ENCODE results near the gene RELB. TPM values are rescaled to one million over a fixed set of nuclear protein-coding genes. Genes with fewer than 3 reads are reported as not detected.

The RELB gene
- total and polyA plus RNA-seq, 9 of the 15 experiments (the other 6 are each of a cell fraction or from before 2014, with no cell fraction given): 0.15 to 1.1 (median 0.28) TPM; not detected in 2

- TF ChIP-seq, protein P1, sequence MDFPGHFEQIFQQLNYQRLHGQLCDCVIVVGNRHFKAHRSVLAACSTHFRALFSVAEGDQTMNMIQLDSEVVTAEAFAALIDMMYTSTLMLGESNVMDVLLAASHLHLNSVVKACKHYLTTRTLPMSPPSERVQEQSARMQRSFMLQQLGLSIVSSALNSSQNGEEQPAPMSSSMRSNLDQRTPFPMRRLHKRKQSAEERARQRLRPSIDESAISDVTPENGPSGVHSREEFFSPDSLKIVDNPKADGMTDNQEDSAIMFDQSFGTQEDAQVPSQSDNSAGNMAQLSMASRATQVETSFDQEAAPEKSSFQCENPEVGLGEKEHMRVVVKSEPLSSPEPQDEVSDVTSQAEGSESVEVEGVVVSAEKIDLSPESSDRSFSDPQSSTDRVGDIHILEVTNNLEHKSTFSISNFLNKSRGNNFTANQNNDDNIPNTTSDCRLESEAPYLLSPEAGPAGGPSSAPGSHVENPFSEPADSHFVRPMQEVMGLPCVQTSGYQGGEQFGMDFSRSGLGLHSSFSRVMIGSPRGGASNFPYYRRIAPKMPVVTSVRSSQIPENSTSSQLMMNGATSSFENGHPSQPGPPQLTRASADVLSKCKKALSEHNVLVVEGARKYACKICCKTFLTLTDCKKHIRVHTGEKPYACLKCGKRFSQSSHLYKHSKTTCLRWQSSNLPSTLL (IDR thresholded peaks at IDR 0.05): no peak
- peak; percentile 72 for TF ChIP-seq REST (IDR thresholded peaks at IDR 0.05; ENCODE audit: borderline replicate concordance)
- TF ChIP-seq REST (CRISPR knock-in tag; IDR thresholded peaks at IDR 0.05; ENCODE audit: low read depth): no peak
- TF ChIP-seq ZBTB8A (IDR thresholded peaks at IDR 0.05; ENCODE audit: partially characterized antibody): no peak
- no peak for TF ChIP-seq SMC3 (conservative IDR thresholded peaks at IDR 0.05; ENCODE audit: insufficient read depth, low read depth, low read length)
- no peak for TF ChIP-seq ZNF274 (IDR thresholded peaks at IDR 0.05; ENCODE audit: borderline replicate concordance, low read depth, low read length)
- TF ChIP-seq KAT8 (IDR thresholded peaks at IDR 0.05; ENCODE audit: low read depth): no peak
- TF ChIP-seq, protein P2, sequence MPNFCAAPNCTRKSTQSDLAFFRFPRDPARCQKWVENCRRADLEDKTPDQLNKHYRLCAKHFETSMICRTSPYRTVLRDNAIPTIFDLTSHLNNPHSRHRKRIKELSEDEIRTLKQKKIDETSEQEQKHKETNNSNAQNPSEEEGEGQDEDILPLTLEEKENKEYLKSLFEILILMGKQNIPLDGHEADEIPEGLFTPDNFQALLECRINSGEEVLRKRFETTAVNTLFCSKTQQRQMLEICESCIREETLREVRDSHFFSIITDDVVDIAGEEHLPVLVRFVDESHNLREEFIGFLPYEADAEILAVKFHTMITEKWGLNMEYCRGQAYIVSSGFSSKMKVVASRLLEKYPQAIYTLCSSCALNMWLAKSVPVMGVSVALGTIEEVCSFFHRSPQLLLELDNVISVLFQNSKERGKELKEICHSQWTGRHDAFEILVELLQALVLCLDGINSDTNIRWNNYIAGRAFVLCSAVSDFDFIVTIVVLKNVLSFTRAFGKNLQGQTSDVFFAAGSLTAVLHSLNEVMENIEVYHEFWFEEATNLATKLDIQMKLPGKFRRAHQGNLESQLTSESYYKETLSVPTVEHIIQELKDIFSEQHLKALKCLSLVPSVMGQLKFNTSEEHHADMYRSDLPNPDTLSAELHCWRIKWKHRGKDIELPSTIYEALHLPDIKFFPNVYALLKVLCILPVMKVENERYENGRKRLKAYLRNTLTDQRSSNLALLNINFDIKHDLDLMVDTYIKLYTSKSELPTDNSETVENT (CRISPR knock-in tag; IDR thresholded peaks at IDR 0.05): no peak
- TF ChIP-seq, protein P3, sequence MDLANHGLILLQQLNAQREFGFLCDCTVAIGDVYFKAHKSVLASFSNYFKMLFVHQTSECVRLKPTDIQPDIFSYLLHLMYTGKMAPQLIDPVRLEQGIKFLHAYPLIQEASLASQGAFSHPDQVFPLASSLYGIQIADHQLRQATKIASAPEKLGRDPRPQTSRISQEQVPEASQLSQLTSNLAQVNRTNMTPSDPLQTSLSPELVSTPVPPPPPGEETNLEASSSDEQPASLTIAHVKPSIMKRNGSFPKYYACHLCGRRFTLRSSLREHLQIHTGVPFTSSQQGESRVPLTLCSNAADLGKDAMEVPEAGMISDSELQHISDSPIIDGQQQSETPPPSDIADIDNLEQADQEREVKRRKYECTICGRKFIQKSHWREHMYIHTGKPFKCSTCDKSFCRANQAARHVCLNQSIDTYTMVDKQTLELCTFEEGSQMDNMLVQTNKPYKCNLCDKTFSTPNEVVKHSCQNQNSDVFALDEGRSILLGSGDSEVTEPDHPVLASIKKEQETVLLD (IDR thresholded peaks at IDR 0.05): no peak
- TF ChIP-seq ZC3H4 (CRISPR knock-in tag; IDR thresholded peaks at IDR 0.05; ENCODE audit: borderline replicate concordance): no peak
- TF ChIP-seq ZNF239 (CRISPR knock-in tag; IDR thresholded peaks at IDR 0.05): no peak
- no peak for TF ChIP-seq ZFP1 (CRISPR knock-in tag; IDR thresholded peaks at IDR 0.05)
Observed at GRCh38 chr19:45001087-45001739, at the start of gene RELB (continued).

Data from K562 (cell line).